ENCODE measurements around the gene STEAP1B.

STEAP1B gene

DNA sequence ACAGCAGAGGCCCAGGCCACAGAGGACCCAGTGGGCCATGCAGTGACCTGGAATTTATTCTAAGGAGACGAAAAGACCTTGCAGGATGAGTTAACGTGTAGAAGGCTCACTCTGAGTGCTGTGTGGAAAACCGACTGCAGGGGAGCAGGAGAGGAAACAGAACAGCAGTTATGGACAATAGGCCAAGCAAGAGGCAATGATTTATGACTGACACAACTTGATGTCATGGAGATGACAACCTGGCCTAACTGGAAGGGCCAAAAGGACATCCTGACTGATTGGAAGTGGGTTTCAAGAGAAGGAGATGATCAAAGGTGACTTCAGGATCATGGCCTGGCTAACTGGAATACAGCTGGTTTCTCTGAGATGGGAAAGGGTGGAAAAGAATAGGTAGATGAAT, 72.9 kb downstream of the STEAP1B start:
- DNase-seq: no peak

DNA sequence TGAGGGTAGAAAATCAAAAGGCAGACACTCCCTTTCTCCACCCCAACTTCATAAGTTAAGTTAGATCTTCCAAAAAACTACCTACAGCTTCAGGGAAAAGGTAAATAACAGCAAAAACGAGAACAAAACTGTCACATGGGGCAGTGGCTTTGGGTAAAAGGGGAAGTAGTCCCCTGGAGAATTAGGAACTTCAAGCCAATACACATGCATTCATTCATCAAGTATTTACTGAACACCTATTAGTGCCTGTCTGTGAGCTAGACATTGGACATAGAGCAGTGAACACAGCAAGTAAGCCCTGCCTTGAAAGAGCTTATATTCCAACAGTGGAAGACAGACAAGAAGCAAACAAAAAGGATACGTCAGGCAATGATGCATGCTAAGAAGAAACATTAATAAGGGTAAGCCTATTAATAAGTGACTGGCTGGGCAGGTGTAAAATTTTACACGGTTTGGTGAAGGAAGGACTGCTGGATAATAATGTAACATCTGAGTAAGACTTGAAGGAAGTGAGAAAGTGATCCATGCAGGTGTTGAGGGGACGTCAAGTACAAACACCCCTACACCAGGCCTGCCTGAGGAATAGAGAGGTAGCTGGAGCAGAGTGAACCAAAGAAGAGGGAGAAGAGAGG, 73.4 kb downstream of the STEAP1B start:
- no peak for DNase-seq

DNA sequence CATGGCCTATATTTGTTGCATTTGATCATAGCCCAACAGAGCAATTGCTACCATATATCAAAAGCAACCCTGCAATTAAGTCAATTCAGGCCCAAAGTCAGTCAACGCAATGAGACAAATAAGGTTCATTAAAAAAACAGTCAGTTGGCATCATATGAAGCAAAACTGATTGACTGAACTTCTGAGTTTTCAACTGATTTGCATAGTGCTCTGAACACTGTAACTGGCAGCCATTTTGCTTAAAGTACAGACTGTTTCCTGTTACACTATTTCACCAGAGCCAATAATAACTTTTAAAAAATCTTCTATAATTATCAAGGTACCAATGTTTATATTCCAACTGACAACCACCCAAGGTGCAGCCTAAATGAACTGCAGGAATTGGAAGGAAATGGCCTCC, 74.6 kb downstream of the STEAP1B start:
- DNase-seq: no peak

DNA sequence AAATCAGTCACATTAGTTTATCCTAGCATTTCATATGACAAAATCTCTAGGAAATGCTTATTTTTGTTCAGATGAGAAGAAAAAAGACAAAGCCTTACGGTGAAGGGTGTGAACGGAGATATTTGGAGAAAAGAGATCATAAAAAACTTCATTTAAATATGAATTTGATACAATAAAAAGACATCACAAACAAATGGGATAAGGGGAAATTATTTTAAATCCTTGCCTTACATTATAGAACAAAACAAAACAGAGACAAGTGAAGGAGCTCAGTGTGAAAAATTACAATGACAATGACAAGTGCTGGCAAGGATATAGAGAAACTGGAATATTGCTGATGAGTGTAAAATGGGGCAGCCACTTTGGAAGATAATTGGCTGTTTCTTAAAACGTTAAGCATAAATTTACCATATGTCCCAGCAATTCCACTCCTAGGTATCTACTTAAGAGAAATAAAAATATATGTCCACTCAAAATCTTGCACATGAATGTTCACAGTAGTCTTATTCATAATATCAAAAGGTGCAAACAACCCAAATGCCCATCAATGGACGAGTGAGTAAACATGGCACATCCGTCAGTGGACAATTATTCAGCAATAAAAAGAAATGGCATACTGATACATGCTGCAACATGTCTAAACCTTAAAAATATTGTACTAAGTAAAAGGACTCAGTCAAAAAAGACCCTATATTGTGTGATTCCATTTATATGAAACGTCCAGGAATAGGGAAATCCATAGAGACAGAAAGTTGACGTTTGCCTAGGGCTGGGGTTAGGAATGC, 77.0 kb downstream of the STEAP1B start:
- no peak for DNase-seq

DNA sequence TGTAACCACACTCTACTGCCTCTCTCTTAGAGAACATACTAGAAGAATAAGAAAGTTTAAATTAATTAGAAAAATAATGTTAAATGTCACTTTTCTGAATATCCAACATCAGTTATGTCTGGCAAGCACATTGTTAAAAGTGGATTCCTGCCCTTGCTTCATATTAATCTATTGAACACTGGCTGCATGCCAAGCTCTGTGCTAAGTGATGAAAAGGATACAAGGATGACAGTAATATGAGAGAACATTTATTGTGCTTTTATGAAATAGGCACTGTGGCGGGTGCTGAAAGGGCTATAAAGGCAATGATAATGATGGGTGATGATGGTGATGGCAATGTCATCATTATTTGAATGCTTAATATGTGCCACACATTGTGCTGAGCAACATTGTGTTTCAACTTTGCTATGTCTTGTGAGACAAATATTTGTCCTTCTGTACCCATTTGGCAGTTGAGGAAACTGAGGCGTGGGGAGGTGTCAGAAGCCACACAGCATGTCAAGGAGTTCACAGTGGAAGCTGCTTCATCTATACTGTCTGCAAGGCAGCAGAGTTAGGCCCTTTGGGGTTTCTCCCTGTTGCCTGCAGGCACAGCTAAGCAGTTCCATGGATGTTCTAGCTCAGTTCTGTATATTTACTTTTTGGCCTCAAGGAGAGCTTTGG, 78.9 kb downstream of the STEAP1B start:
- no peak for DNase-seq

DNA sequence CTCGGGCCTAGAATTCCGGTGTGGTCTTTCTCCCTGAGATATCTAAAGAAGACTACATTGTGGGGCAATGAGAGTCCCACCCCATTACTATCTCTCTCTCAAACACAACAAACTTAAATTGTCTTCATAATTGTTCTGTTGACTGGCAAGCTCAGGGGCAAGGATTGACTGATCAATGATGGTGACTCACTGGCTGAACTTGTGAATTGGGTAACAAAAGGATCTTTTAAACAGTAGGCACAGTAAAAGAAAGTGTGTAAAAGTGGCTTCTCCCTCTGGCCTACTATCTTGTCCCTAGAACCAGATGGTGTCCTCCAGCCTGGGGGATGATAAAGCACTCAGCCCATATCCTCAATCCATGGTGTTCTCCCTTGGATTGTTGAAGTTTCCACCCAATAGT, 80.0 kb downstream of the STEAP1B start:
- DNase-seq: no peak

DNA sequence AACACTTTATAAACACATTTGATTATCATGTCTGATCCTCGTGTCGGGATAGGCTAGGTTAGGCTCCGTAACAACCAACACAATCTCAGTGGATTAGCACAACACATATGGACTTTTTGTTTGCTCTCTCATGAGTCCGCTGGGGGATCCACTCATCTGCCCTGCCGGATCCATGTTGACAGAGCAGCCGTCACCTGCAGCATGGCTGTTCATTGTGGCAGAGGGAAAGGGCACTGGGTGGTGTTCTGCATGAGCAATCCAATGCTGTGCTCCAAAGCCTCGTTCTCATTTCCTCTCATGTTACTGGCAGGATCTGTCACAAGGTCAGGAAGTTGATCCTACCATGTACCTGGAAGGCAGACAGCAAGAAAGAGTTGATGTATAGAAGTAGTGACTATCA, 80.5 kb downstream of the STEAP1B start:
- no peak for DNase-seq

DNA sequence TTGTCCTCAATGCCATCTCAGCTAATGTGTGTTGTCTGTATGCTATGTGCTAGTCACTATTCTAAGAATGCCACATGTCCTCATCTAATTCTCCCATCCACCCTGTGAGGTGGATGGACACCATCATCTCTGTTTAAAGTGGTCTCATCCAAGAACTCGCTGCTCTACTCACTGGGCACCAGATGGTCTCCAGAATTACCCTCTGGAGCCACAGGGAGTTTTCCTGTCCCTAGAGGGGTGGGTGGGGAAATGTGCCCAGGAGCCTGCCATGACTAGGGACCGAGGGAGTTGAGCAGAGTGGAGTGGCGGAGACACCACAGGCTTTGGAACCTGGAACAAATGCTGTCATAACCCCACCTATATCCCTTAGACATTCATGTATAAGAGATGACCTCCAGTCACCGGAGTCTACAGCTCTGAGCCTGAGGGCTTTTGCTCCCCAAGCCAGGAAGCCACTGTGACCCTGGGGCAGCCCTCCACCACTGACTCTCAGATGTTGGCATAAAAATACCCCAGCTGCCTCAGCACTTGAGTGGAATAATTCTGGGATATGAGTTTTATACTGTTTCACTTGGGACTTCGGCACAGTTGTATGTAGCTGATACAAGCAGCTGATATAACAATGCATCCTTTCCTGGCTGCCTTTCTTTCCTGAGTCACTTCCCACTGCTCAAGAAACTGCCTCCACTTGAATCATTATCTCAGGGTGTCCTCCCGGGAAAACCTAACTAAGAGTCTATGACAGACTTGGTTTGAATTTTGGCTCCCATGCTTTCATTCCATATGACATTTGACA, 81.5 kb downstream of the STEAP1B start:
- no peak for DNase-seq

DNA sequence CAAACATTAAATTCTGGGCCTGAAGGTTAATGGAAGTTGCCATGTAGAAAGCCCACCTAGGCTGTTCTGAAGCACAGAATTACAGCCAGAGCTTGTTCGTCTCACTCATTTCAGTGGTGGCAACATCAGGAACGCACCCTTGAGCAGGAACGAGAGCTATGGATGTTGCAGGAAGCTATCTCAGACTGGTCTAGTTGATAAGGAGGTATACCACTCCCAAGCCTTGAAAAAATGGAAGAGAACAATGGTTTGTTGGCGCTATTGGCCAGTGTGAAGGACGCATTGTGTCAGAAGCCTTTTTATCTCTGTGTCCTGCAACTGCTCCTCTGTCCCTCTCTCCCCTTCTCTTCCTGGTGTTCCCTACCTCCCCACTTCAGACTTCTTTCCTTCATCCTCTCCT, 82.1 kb downstream of the STEAP1B start:
- no peak for DNase-seq

DNA sequence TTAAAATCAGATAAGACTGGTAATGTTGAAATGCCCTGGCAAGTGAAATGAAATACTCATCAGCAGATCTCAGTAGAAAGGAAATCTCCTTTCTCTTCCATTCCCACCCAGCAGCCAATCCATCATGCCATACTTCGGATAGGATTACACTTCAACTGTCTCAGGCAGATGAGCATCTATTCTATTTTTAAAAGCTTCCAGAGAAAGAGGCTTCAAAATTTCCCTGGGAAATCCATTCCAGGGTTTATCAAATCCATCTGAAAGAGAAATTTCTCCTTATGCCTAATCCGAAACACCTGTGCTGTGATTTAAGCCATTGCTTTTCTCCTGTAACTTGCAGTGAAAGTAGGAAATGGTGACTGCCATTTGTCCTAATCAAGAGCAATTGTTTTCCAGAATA, 82.6 kb downstream of the STEAP1B start:
- DNase-seq: no peak

DNA sequence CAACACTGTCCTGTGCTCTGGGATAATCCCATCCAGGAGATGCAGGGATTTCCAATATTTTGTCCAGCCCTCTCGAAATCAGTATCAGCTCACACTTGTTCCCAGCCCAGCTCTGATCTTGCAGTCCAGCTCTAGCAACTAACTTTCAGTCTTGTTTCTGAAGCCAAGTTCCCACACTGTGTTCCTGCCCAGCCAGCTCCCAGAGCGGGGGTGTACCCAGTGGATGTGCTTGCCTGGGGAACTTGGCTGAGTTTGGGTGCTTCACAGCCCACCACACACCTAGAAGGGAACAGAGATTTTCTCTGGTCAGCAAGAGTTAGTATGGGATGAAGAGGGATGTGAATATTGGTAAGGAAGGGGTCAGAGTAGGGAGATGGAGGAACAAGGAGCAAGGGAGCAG, 85.6 kb downstream of the STEAP1B start:
- DNase-seq: no peak

DNA sequence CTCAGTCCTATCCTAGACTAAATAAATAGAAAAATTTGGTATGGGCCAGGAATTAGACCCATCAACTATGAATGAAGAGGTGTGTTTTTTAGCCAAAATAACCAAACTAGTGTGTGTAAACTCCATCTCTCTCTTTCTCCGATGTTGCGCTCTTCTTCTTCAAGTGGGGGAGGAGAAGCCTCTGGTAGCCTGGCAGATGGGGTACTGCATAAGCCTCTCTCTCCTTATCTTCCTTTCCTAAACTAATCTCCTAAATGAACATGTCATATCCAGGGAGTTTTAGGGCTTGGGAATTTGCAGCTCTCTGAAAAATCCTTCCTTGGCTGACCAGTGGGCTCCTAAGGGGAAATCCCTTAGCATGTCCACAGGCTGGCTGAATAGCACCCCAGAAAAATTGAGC, 86.8 kb downstream of the STEAP1B start:
- DNase-seq: no peak

DNA sequence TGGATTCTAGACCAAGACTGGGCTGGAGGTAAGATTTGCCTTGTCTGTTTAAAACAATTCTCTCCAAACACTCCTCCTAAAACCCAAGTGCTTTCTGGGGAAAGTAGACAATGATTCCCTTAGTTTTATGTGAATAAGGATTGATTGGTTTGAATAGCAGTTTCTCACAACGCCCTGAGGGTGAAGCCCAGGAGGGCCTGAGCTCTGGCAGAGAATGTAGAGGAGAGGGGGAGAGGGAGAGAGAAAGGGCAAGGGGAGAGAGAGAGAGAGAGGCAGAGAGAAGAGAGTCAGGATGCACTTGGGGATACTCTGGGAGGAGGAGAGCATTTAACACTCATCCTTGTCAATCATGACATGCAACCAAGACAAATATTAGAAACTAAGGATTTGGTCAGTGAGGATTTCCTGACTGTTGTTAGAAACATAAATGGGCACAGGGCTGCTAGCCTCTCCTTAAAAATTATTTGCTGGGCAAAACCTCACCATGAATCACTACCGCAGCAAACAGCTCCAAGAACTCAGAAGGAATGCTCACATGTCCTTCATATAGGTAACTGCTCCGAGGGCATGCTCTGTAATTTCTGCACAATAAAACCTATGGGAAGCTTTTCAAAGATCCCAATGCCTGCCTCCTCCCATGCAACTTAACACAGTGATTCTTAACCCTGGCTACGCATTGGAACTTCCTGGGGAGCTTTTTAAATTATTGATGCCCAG, 87.9 kb downstream of the STEAP1B start:
- DNase-seq: no peak

DNA sequence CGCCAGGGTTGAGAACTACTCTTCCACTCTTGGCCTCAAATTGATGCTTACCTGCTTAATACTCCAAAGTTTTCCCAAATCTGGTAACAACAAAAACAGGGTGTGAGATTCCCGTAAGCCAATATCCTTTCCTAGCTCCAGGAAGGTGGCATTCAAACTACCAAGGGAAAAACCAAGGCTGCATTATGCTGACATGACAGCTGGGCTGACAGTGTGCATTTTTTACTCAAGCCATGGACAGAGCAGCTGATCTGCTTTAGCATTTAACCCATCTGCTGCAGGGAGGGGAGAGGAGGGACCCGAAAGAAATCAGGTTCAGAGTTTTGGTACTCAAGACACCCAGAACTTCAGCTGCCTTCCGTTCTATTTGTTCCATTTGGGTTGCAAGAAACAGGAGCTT, 93.3 kb downstream of the STEAP1B start:
- DNase-seq: no peak

DNA sequence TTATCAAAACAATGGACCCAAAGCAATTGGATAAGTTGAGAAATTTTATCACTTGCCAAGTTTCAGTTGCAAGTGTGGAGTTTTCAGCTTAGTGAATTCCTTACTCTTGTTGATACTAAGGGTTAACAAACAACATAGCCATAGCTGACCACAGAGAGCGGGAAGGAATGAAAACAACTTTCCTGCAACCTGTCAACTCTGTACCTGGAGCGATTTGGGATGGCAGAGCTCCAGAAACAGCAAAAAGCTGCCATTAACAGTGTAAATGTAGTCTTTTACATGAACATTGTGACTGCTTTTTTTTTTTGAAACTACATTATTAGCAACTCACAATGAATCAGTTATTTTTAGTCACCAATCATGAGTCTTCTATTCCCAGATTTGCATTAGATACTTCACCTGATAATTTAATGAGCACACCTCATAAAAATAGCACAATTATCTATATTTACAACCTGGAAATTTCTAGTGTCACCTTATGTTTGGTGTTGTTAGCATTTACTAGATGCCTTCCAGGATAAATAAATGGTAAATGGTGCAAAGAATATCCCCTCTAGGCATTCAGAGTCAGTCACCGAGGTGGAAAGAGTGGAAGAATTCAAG, 95.5 kb downstream of the STEAP1B start:
- DNase-seq: no peak

DNA sequence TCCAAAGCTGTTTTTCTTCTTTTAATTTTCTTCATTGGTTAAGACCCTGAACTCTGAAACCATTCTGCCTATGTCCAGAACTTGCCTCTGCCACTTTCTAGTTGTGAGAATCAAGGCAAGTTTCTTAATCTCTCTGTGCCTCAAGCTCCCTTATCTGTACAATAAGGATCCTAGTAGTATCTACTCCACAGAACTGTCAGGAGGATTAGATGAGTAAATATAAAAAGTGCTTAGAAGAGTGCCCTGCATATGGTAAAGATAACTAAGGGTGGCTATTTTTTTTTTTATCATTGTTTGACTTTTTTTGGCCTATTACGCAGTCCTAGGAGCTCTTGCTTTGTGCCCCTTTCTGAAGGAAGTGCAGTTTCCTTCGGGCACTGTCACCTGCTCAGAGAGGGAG, 96.6 kb downstream of the STEAP1B start:
- DNase-seq: no peak

DNA sequence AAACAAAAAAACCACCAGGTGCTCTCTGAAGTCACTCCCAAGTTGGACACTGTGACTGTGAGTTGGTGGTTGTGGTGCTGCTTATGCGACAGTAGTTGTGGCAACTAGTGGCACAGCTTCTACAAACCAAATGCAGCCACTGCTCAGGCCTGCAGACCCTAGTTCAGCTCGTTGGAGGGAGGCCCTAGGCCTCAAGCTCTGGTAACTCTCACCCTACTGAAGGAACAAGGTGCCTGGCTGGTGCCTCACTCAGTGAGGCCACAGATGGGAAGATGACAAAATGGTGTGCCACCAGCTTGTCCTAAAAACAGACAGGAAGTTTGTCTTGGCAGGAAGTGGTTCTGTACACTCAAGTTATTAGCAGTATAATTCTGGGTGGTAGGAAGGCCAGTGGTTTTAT, 97.7 kb downstream of the STEAP1B start:
- no peak for DNase-seq

DNA sequence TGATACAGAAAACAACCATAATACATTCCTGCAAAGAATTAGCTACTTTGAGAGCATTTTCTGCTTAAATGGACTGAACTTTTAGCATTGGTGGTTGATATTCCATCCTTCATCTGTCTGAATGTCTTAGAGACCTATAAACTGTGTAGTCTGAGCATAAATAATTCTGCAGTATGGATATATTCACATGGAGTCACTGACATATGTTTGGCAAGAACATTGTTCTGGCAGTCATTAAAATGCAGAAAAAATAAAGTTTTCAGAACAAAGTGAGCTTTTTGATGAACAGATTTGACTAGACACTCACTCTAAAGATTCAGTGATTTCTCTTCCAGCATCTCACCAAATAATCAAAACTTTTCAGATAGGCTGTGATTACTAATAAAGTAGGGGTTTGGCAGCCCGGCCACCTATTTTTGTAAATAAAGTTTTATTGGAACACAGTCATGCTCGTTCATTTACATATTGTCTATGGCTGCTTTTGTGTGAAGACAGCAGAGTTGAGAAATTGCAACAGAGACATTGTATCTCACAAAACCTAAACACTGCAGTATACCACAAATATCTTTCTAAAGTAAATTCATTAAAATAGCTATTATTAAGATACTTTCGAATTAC, 98.9 kb downstream of the STEAP1B start:
- no peak for DNase-seq

DNA sequence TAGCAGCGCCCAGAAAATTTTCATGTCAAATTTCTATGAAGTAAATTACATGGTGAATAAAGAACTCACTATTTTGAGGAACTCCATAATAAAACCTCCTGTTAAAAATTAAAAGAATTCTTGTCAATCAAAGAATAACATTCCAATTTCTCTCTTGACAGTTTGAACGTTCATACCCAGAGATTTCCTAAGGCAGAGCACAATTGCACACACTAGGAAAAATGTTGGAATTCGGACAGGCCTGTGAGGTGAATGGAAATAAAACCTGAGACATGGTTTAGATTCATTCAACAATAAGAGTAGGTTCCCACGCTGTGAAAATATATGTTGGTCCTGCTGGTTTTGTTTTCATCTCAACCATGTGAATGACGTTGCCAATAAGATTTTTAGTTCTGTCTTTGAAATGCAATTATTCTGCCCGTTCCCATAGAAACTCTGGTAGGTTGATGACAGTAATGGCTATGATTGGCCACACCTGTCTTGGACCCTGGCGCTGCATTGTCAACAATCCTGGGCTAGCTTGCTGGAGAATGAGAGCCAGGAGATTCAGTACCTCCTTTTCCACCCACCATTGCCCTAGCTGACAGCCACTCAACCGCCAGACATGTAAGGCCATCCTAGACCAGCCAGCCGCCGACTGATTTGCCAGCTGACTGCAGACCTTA, 99.7 kb downstream of the STEAP1B start:
- no peak for DNase-seq

DNA sequence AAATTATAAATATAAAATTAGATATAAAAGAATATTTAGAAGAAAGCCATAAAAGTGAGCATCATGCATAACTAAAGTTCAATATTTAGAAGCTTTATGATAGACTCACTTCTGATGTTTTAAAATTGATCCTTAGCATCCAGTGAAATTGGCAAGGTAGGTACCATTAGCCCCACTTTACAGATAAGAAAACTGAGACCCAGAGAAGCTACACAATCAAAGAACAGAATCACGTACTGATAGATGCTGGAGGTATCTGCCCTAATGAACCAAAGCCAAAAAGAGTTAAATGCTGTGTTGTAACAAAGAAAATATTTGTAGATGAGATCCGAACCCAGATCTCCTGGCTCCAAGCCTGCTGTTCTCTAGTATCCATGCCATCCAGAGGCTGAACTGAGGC, 100.4 kb downstream of the STEAP1B start:
- DNase-seq: no peak

DNA sequence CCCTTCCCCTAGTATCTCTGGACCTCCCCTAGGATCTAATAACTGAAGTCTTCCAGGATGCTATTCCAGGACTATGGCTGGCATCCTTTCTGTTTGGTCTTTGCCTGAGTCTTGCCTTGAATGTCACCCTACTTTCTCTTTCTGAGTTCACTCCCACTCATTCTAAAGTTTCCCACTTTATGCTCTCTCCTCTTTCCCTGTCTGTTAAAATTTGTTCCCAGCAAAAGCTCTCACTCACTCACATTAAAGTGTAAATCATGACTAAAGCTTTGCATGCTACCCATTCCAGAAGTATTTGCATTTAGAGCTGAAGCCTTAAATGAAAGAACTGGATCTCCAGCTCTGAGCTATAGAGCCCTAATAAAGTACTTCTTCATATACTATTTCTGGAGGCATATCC, 100.9 kb downstream of the STEAP1B start:
- no peak for DNase-seq
